GM23248 (cell line): Measurements from ENCODE around the gene ZNF80. TPM values are rescaled to one million over a fixed set of nuclear protein-coding genes. Genes with fewer than 3 reads are reported as not detected.

Experiments used
- DNase-seq: peaks from one replicate; pipeline ENCODE4 v3.0.0-alpha.2; 2015
- H2AFZ ChIP-seq: fragments of 200-600 bp; sonication (generic); 2 replicates; pipeline ENCODE4 v1.6.1; 2016; ENCODE audit warnings: antibody characterized with exemption
- H3F3A ChIP-seq: fragments of 200-600 bp; sonication (generic); 2 replicates; pipeline ENCODE4 v1.6.1; 2016; ENCODE audit warnings: mild to moderate bottlenecking, antibody characterized with exemption, mixed run types; ENCODE audit not compliant: insufficient read depth
- H3K27ac ChIP-seq: fragments of 200-600 bp; sonication (generic); 2 replicates; pipeline ENCODE4 v1.5.1; 2016; ENCODE audit warnings: mild to moderate bottlenecking
- H3K27me3 ChIP-seq: fragments of 200-600 bp; sonication (generic); replicated peaks from 2 replicates; pipeline ENCODE4 v1.6.1; 2016; ENCODE audit warnings: mild to moderate bottlenecking; ENCODE audit not compliant: insufficient read depth
- H3K36me3 ChIP-seq: fragments of 200-600 bp; sonication (generic); 2 replicates; pipeline ENCODE4 v1.6.1; 2016; ENCODE audit warnings: low read depth, mild to moderate bottlenecking
- H3K4me1 ChIP-seq: fragments of 200-600 bp; sonication (generic); 2 replicates; pipeline ENCODE4 v1.6.1; 2016; ENCODE audit warnings: mild to moderate bottlenecking; ENCODE audit not compliant: insufficient read depth
- H3K4me2 ChIP-seq: fragments of 200-600 bp; sonication (generic); one replicate; pipeline ENCODE4 v1.6.1; 2016; ENCODE audit warnings: mild to moderate bottlenecking; ENCODE audit not compliant: unreplicated experiment
- H3K4me3 ChIP-seq: fragments of 200-600 bp; sonication (generic); 2 replicates; pipeline ENCODE4 v1.5.1; 2016; ENCODE audit warnings: mild to moderate bottlenecking
- H3K79me2 ChIP-seq: fragments of 200-600 bp; sonication (generic); 2 replicates; pipeline ENCODE4 v1.6.1; 2016; ENCODE audit warnings: mild to moderate bottlenecking; ENCODE audit not compliant: insufficient read depth
- H3K9ac ChIP-seq: fragments of 200-600 bp; sonication (generic); 2 replicates; pipeline ENCODE4 v1.6.1; 2016; ENCODE audit warnings: mild to moderate bottlenecking
- H3K9me2 ChIP-seq: fragments of 200-600 bp; sonication (generic); 2 replicates; pipeline ENCODE4 v1.6.1; 2016; ENCODE audit warnings: mixed run types, mild to moderate bottlenecking, moderate library complexity; ENCODE audit not compliant: insufficient read depth
- H3K9me3 ChIP-seq: fragments of 200-600 bp; sonication (generic); one replicate; pipeline ENCODE4 v1.6.1; 2017; ENCODE audit warnings: low read depth
- H4K20me1 ChIP-seq: fragments of 200-600 bp; sonication (generic); 2 replicates; pipeline ENCODE4 v1.6.0; 2016; ENCODE audit not compliant: insufficient read depth
- EZH2 ChIP-seq: fragments of 200-600 bp; sonication (generic); IDR thresholded peaks from 2 replicates; pipeline ENCODE4 v1.6.1; 2018; ENCODE audit warnings: antibody characterized with exemption, mild to moderate bottlenecking; ENCODE audit not compliant: insufficient read depth, poor library complexity, severe bottlenecking
- EZH2phosphoT487 ChIP-seq: fragments of 200-600 bp; sonication (generic); IDR thresholded peaks from 2 replicates; pipeline ENCODE4 v1.6.1; 2018; ENCODE audit warnings: antibody characterized with exemption, moderate library complexity, mild to moderate bottlenecking, low read depth; ENCODE audit not compliant: insufficient read depth
- WGBS, 2 experiments: methylation state at CpG; one replicate each; pipeline ENCODE4 v1.1.6; 2015 to 2017; ENCODE audit warnings: low lambda C conversion rate in 2 of 2, low coverage in 1 of 2; ENCODE audit errors: missing lambda C conversion rate in 2 of 2; 5-methylcytosine and 5-hydroxymethylcytosine counted together
- in situ Hi-C: fragments of 300-500 bp; cut with MboI; formaldehyde crosslinking; loops from 2 replicates; pipeline ENCODE4 v1.15.0; 2020
- polyA plus RNA-seq: library from polyadenylated mRNA; unstranded; fragments of >200 nt; fragmentation: Nextera tagmentation; extraction: Ambion mirVana; gene quantifications from 2 replicates; pipeline ENCODE4 v1.2.1, GENCODE V29; 2016
- total RNA-seq: library from RNA; depleted of rRNA; stranded (reverse); fragments of >200 nt; shearing (Covaris generic); gene quantifications from 2 replicates; pipeline ENCODE4 v1.2.3, GENCODE V29; 2014

ZNF80 gene
- total and polyA plus RNA-seq, 2 experiments from 2014 or later = not detected

- Histone ChIP-seq H3K9me3 (no peaks in the 10 kb centered on the region), H3K4me2 (no peak overlapping the region), H3K79me2 (no peaks in the 10 kb centered on the region), H3K9me2 (no peaks in the 10 kb centered on the region), H3K36me3 (no peaks in the 10 kb centered on the region), H4K20me1 (no peaks in the 10 kb centered on the region), H3K4me1 (peaks cover 23% of the 10 kb centered on the region; the same call in 1 of the 2 replicates), H3K4me3 (no peak overlapping the region), H3K27me3 (no peaks in the 10 kb centered on the region), H3F3A (peaks cover 20% of the 10 kb centered on the region; the same call in 1 of the 2 replicates), H2AFZ (no peak overlapping the region), H3K27ac (no peak overlapping the region), H3K9ac (no peak overlapping the region)
- 84 to 88% methylated on average over 4 of the region's 4 CpGs for WGBS, 2 experiments
- in situ Hi-C loops = no loop called here
- no peak for TF ChIP-seq EZH2phosphoT487
- TF ChIP-seq EZH2 = no peak
- DNase-seq = no peak
These were observed 29.6 kb downstream of the ZNF80 start for GRCh38 chr3:114207768-114208167.

DNA sequence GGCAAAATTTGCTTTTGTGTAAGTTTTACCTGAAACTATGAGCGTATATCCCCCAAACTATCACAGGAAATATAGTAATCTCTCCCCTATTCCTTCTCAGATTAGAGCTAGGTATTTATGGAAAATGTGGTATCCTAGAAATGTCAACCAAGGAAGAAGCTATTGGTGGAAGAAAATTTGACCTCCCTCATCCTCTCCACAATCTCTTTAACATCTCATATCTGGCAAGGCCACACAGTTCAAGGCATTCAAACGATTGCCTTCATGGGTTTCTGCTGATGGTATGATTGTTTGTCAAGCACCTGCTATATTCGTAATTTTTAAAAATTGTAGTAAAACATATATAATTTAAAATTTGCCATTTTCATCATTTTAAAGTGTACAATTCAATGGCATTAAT lies 31.0 kb downstream of the ZNF80 start:
- in situ Hi-C loops = no loop called here
- Histone ChIP-seq H3K79me2 (no peaks in the 10 kb centered on the region), H3K36me3 (no peaks in the 10 kb centered on the region), H3K4me1 (peaks cover 23% of the 10 kb centered on the region; the same call in 1 of the 2 replicates), H4K20me1 (no peaks in the 10 kb centered on the region), H2AFZ (no peak overlapping the region), H3K9me2 (no peaks in the 10 kb centered on the region), H3K9me3 (no peaks in the 10 kb centered on the region), H3K27ac (no peak overlapping the region), H3K9ac (no peak overlapping the region), H3K27me3 (no peaks in the 10 kb centered on the region), H3K4me2 (no peak overlapping the region), H3K4me3 (no peak overlapping the region), H3F3A (peaks cover 20% of the 10 kb centered on the region; the same call in 1 of the 2 replicates)
- no peak for DNase-seq
- WGBS, 2 experiments = 88 to 91% methylated on average over 3 of the region's 3 CpGs
- TF ChIP-seq EZH2phosphoT487 (no peak), EZH2 (no peak)

GRCh38 chr3:114205541-114205940 lies 31.8 kb downstream of the ZNF80 start:
- DNase-seq = peak; percentile 61
- in situ Hi-C loops = no loop called here
- Histone ChIP-seq H3K9me2 (no peaks in the 10 kb centered on the region), H2AFZ (no peak overlapping the region), H3K9ac (no peak overlapping the region), H3K4me2 (peak overlapping the region; percentile 5), H3K4me3 (no peak overlapping the region), H3K4me1 (peaks cover 23% of the 10 kb centered on the region; the same call in 1 of the 2 replicates), H3K9me3 (no peaks in the 10 kb centered on the region), H3K27ac (no peak overlapping the region), H3K79me2 (no peaks in the 10 kb centered on the region), H3F3A (peaks cover 20% of the 10 kb centered on the region; the same call in 1 of the 2 replicates), H4K20me1 (no peaks in the 10 kb centered on the region), H3K27me3 (no peaks in the 10 kb centered on the region), H3K36me3 (no peaks in the 10 kb centered on the region)
- no peak for TF ChIP-seq EZH2
- TF ChIP-seq EZH2phosphoT487 = no peak
- WGBS, 2 experiments = 41 to 44% methylated on average over 2 of the region's 2 CpGs

- no peaks in the 10 kb centered on the region for H3K36me3 ChIP-seq
- in situ Hi-C loops = no loop called here
- H3F3A ChIP-seq = no peaks in the 10 kb centered on the region
- DNase-seq = no peak
- no peaks in the 10 kb centered on the region; the same call in none of the 2 replicates for H3K27me3 ChIP-seq
- 82 to 90% methylated on average over 1 of the region's 1 CpG for WGBS, 2 experiments
- no peak overlapping the region for H3K4me2 ChIP-seq
- no peak overlapping the region for H2AFZ ChIP-seq
- no peaks in the 10 kb centered on the region for H3K79me2 ChIP-seq
- no peaks in the 10 kb centered on the region for H3K9me3 ChIP-seq
- TF ChIP-seq EZH2phosphoT487 (no peak), EZH2 (no peak)
- H3K4me1 ChIP-seq = no peaks in the 10 kb centered on the region
- no peaks in the 10 kb centered on the region for H3K9me2 ChIP-seq
- H4K20me1 ChIP-seq = no peaks in the 10 kb centered on the region
- H3K4me3 ChIP-seq = no peak overlapping the region
- no peak overlapping the region for H3K9ac ChIP-seq
- no peak overlapping the region for H3K27ac ChIP-seq
These were observed 42.6 kb downstream of the ZNF80 start for GRCh38 chr3:114194750-114195149.

- Histone ChIP-seq H3K4me3 (no peak overlapping the region), H4K20me1 (no peaks in the 10 kb centered on the region), H3F3A (no peaks in the 10 kb centered on the region), H3K27me3 (no peaks in the 10 kb centered on the region; the same call in 1 of the 2 replicates), H3K79me2 (no peaks in the 10 kb centered on the region), H3K36me3 (no peaks in the 10 kb centered on the region), H3K4me1 (no peaks in the 10 kb centered on the region), H3K27ac (no peak overlapping the region), H3K9ac (no peak overlapping the region), H2AFZ (no peak overlapping the region), H3K9me2 (no peaks in the 10 kb centered on the region), H3K4me2 (no peak overlapping the region), H3K9me3 (no peaks in the 10 kb centered on the region)
- in situ Hi-C loops = no loop called here
- DNase-seq = no peak
- no peak for TF ChIP-seq EZH2
- no peak for TF ChIP-seq EZH2phosphoT487
These were observed 45.2 kb downstream of the ZNF80 start for GRCh38 chr3:114192136-114192535.
